Stimulated activated CD4-positive, alpha-beta T cell treated with anti-CD3 and anti-CD28 coated beads, Interleukin-4, amount 100 ng/mL, for 4 hours (primary cell): ENCODE data around the gene SPATA31A3.
"Not testable (repeated sequence)": the region's sequence is repeated elsewhere in the genome, so short reads cannot be mapped to it uniquely, and the experiment has no call there.

Experiments
- DNase-seq, 2 experiments: peaks; one replicate each; pipeline ENCODE4 v3.0.0-alpha.2; 2020

SPATA31A3 gene

DNA sequence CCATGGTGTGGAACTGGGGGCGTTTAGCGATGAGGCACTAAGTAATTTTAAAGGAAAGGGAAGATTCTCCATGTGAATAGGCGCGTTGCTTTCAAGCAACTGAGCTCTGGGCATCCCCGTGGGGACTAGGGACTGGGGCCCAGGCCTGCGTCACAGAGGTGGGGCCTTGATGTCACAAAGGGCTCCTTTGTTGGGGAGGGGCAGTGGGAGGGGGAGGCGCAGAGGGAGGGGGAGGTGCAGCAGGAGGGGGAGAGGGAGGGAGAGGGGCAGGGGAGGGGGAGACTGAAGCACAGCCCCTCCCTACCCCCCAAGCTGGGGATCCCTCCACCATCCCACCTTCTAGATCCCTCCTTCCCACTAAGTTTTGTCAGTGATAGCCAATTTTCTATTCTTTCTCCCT lies at the start of gene SPATA31A3:
Gene SPATA31A3 (minus strand): TSS at position 101 of the 400 bp plus-strand sequence. CDS start 29 bp downstream, at position 72.
- DNase-seq = not testable (repeated sequence)

DNA sequence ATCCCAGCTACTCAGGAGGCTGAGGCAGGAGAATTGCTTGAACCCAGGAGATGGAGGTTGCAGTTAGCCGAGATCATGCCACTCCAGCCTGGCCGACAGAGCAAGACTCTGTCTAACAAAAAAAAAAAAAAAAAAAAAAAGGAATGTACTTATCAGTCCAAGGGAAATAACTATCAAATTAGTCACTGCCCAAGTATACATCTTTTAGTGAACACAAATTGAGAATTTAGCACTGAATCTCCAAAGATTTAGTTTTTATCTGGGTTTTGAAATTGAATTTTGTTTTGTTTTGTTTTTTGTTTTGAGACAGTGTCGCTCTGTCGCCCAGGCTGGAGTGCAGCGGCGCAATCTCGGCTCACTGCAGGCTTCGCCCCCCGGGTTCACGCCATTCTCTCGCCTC lies 39.8 kb downstream of the SPATA31A3 start:
- not testable (repeated sequence) for DNase-seq

DNA sequence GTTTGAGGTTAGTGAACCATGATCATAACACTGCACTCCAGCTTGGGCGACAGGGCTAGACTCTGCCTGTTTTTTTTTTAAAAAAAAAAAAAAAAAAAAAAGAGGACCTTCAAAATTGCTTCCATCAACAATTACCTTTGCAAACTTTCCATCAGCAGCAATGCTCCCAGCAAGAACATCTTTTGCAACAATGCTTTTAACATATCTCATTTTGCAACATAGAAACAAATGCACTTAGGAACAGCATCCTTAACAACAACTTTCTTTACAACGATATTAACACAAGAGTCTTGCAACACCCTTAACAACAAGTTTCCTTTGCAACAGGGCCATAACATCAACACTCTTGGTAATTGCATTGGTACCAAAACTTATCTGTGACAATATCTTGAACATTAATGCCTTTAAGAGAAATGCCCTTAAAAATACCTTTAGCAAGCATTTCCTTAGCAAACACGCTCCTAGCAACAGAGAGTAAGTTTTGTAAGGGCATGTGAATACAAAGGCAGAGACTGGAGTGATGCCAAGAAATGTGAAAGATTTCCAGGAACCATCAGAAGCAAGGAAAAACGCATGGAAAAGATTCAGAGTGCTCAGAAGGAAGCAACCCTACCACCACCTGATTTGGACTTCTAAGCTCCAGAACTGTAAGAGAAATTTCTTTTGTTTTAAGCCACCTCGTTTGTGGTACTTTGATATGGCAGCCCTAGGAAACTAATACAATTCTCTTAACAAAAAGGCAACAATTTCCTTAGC lies 49.8 kb downstream of the SPATA31A3 start:
- not testable (repeated sequence) for DNase-seq

DNA sequence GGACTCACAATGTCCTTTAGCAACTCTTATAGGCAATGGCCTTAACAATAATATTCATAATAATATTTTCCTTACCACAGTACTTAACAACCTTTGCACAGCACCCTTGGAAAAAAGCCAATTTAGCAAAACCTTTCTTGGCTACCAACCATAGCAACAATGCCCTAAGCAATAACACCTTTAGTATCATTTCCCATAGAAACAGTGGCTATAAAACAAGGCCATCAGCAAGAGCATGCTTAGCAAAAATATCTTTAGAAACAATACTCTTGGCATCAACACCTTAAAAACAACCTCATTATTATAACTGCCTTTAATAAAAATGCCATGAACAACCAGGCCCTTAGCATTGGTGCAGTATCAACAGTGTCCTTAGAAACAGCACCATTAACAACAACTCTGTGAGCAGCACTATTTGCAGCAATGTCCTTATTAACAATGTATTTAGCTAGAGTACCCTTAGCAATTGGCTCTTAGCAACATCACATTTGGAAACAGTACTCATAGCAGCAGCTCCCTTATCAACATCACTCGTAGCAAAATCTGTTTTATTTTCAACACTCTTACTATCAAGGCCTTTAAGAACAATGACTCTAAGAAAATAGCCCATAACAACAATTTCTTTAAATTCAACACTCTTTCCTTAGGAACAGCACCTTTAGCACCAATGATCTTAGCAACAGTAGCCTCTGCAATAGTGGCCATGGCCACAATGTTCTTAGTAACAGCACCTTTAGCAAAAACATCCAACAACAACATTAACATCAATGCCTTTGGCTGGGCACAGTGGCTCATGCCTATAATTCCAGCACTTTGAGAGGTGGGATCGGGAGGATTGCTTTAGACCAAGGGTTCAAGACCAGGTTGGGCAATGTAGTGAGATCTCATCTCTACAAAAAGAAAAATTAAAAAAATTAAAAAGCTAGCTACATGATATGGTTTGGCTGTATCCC lies 52.2 kb downstream of the SPATA31A3 start:
- not testable (repeated sequence) for DNase-seq

DNA sequence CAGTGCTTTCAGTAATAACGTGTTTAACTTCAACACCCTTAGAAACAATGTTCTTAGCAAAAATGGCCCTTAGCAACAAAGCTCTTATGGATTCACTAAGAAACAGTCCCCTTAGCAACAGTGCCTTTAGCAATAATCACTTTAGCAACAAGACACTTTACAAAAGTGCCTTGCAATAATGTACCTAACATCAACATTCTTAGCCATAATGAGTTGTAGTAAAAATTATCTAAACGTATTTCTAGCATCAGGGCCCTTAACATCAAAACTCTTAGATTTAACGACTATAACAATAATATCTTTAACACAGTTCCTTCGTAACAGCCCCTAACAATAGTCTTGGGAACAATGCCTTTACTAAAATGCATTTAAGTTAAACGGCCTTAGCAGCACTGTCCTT lies 54.0 kb downstream of the SPATA31A3 start:
- DNase-seq = not testable (repeated sequence)

DNA sequence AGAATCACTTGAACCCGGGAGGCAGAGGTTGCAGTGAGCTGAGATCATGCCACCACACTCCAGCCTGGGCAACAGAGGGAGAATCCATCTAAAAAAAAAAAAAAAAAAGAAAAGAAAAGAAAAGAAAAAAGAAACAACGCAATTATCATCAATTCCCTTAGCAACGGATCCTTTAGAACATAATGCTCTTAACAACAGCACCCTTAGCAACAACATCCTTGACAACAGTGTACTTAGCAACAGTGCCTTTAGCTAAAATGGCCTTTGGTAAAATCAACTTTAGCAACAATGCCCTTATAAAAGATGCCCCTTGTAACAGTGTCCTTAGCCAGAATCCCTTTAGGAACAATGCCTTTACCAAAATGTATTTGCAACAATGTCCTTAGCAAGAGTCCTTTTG lies 54.7 kb downstream of the SPATA31A3 start:
- not testable (repeated sequence) for DNase-seq
